Activated naive CD4-positive, alpha-beta T cell treated with anti-CD3 and anti-CD28 coated beads for 36 hours (primary cell): ENCODE data around the gene DSCAM. TPM values are rescaled to one million over a fixed set of nuclear protein-coding genes. Genes with fewer than 3 reads are reported as not detected.

ENCODE experiments used
- CTCF ChIA-PET: fragments of 350-600 bp; sonication (Branson Sonifier 250); formaldehyde crosslinking; loops from one replicate; lab custom pipeline; 2021; ENCODE audit warnings: antibody characterized with exemption; lab: Charles Lee
- DNase-seq: peaks from one replicate; pipeline ENCODE4 v3.0.0-alpha.2; 2020
- H3K27ac Mint-ChIP-seq: one replicate; pipeline ENCODE4 v1.8.0; 2021; ENCODE audit warnings: mild to moderate bottlenecking, mixed read lengths
- H3K27me3 Mint-ChIP-seq: one replicate; pipeline ENCODE4 v1.8.0; 2021; ENCODE audit warnings: low read depth, mixed read lengths
- H3K36me3 Mint-ChIP-seq: one replicate; pipeline ENCODE4 v1.8.0; 2021; ENCODE audit warnings: low read depth, mixed read lengths
- H3K4me1 Mint-ChIP-seq: one replicate; pipeline ENCODE4 v1.8.0; 2021; ENCODE audit warnings: low read depth, mixed read lengths
- H3K4me3 Mint-ChIP-seq: one replicate; pipeline ENCODE4 v1.8.0; 2021; ENCODE audit warnings: mild to moderate bottlenecking, moderate library complexity, mixed read lengths
- H3K9me3 Mint-ChIP-seq: one replicate; pipeline ENCODE4 v1.8.0; 2021; ENCODE audit warnings: mixed read lengths
- intact Hi-C: fragments of 100-400 bp; cut with micrococcal nuclease; formaldehyde crosslinking; loops from one replicate; pipeline ENCODE4 v1.15.1; 2023
- total RNA-seq, 2 experiments: library from RNA; stranded (reverse); gene quantifications; one replicate each; pipeline ENCODE4 v1.2.3, GENCODE V29; 2021

DSCAM gene
- total RNA-seq, 2 experiments from 2014 or later: not detected

DNA sequence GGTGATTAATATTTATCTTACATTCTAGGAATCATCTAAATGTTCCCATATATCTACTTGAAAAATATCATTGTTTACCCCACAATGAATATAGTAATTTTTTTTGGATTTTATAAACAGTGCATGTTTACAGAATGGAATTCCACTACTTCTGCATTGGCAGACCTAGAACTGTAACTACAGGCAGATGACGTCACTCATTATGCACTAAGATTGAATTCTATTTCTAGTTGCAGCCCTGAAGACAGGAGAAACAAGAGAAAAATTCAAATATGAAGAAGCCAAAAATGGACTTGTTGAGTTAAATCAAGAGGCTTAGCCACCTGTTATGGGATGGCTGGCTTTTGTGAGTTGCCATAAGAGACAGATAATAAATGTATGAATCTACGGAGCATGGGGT is 615.0 kb downstream of the DSCAM start:
- Mint-ChIP-seq H3K27ac (no peak overlapping the region), H3K27me3 (peaks cover 3% of the 10 kb centered on the region), H3K4me1 (no peaks in the 10 kb centered on the region), H3K9me3 (no peaks in the 10 kb centered on the region), H3K36me3 (no peaks in the 10 kb centered on the region), H3K4me3 (no peak overlapping the region)
- CTCF ChIA-PET: no interaction called here
- DNase-seq: no peak
- intact Hi-C loops: no loop called here

DNA sequence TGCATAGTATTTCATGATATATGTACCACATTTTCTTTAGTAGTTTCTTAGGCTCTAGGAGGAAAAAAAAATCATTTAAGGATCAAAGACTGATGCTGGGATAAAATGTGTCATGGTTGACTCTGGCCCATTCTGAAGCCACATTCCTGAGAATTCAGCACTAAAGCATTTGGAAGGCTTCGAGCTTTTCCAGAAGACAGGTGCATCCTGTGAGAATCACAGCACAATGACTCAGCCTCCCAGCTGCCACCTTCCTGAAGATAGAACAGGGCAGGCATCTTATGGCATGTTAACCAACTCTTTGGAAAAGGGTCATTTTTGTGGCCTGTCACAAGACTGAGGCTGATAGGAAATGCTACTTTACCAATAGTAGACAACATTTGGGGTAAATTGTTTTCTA is 619.9 kb downstream of the DSCAM start:
- Mint-ChIP-seq H3K27ac (no peak overlapping the region), H3K27me3 (no peaks in the 10 kb centered on the region), H3K36me3 (no peaks in the 10 kb centered on the region), H3K4me1 (no peaks in the 10 kb centered on the region), H3K9me3 (peaks cover 1% of the 10 kb centered on the region), H3K4me3 (no peak overlapping the region)
- DNase-seq: no peak
- intact Hi-C loops: no loop called here
- CTCF ChIA-PET: no interaction called here

DNA sequence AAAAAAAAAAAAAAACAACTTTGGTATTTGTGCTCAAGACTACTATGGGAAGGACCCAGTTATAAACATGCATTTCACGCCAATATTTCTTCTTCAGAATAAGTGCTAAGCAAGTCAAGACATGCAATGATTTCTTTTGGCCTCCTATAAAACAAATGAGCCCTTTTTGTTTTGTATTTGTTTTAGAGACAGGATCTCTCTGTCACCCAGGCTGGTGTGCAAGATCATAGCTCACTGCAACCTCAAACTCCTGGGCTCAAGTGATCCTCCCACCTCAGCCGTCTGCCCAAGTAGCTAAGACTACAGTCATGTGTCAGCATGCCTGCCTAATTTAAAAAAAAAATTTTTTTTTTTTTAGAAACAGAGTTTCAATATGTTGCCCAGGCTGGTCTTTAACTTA is 631.0 kb downstream of the DSCAM start:
- Mint-ChIP-seq H3K4me1 (no peaks in the 10 kb centered on the region), H3K9me3 (no peaks in the 10 kb centered on the region), H3K4me3 (no peak overlapping the region), H3K36me3 (no peaks in the 10 kb centered on the region), H3K27me3 (no peaks in the 10 kb centered on the region), H3K27ac (no peak overlapping the region)
- intact Hi-C loops: no loop called here
- no peak for DNase-seq
- CTCF ChIA-PET: no interaction called here

DNA sequence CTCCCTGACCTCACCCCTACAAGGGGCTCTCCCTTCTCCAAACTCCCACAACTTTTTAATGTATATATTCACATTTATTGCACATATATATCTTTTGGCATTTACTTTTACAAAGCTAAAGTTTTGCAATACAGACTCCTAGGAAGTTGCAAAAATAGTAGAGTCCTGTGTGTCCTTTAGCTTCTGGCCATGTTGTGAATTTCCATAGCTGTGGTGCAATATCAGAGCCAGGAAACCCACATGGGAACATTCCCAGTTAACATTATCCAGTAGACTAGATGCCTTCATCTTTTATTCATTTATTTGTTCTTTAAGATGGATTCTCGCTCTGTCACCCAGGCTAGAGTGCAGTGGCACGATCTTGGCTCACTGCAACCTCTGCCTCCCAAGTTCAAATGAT is 636.7 kb downstream of the DSCAM start:
- Mint-ChIP-seq H3K4me1 (no peaks in the 10 kb centered on the region), H3K4me3 (no peak overlapping the region), H3K36me3 (no peaks in the 10 kb centered on the region), H3K27ac (no peak overlapping the region), H3K9me3 (peaks cover 2% of the 10 kb centered on the region), H3K27me3 (no peaks in the 10 kb centered on the region)
- intact Hi-C loops: no loop called here
- CTCF ChIA-PET: no interaction called here
- no peak for DNase-seq

DNA sequence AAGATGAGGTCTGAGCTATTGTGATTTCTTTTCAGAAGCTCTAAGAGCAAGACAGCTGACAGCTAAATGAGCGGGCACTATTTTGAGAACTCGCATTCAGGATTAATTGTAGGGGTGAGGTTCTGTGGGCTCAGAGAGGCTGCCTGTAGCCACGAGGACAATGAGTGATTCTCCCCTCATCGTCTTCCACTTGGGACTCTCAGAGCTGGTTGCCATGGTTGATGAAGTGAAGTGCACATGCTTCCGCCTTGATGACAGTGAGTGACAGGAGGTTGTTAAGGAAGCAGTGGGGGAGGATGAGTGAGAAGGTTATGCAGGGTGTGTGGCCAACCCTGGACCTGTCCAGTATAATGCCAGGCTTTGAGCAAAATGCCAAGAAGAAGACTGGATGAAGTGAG is 638.0 kb downstream of the DSCAM start:
- peaks cover 2% of the 10 kb centered on the region for H3K9me3 Mint-ChIP-seq
- DNase-seq: no peak
- intact Hi-C loops: no loop called here
- H3K27ac Mint-ChIP-seq: no peak overlapping the region
- H3K4me3 Mint-ChIP-seq: no peak overlapping the region
- H3K36me3 Mint-ChIP-seq: no peaks in the 10 kb centered on the region
- CTCF ChIA-PET: no interaction called here
- H3K27me3 Mint-ChIP-seq: peaks cover 2% of the 10 kb centered on the region
- no peaks in the 10 kb centered on the region for H3K4me1 Mint-ChIP-seq

DNA sequence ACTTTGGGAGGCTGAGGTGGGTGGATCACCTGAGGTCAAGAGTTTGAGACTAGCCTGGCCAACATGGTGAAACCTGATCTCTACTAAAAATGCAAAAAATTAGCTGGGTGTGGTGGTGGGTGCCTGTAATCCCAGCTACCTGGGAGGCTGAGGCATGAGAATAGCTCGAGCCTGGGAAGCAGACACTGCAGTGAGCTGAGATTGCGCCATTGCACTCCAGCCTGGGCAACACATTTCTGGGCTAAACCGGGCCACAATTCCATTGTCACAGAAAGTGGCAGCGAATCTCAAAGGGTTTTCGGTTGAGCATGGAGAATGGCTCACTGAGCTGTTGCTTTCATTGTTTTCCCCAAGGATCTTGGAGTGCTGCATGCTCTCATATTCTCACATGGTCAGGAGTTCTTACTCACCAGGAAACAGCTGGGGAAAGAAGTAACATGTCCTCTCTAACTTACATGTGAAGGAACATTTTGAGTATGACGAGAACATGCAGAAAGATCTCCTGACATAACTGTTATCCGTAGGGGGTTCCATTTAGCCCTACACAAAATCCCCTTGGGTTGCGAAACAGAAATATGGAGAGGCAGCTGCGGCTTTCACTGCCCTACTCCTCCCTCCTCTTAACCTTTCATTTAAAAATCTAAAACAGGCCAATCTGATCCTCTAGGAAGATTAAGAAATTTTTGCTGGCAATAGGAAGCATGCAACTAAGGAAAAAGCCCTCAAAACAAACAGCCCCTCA is 638.6 kb downstream of the DSCAM start:
- no peak for DNase-seq
- H3K4me3 Mint-ChIP-seq: no peak overlapping the region
- intact Hi-C loops: no loop called here
- CTCF ChIA-PET: no interaction called here
- H3K27ac Mint-ChIP-seq: no peak overlapping the region
- H3K36me3 Mint-ChIP-seq: no peaks in the 10 kb centered on the region
- peaks cover 2% of the 10 kb centered on the region for H3K9me3 Mint-ChIP-seq
- H3K4me1 Mint-ChIP-seq: no peaks in the 10 kb centered on the region
- peaks cover 2% of the 10 kb centered on the region for H3K27me3 Mint-ChIP-seq

DNA sequence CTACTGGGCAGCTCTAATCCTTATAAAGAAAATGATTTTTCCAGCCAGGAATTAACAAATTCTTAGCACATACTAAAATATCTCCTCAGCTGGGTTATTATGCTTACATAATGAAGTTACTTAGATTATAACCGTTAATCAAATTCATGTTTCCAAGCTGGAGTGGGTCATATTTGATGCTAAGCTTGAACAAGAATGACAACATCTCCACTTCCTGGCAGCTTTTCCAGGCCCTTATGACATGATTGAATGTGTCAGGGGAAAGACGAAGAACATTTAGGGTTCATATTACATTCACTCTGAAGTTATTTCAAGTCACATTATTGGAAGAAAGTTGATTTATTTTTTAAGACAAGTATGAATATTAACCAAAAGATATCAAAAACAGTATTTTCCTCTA is 646.0 kb downstream of the DSCAM start:
- CTCF ChIA-PET: no interaction called here
- intact Hi-C loops: no loop called here
- H3K27me3 Mint-ChIP-seq: peaks cover 2% of the 10 kb centered on the region
- no peak overlapping the region for H3K4me3 Mint-ChIP-seq
- no peak for DNase-seq
- no peaks in the 10 kb centered on the region for H3K4me1 Mint-ChIP-seq
- no peaks in the 10 kb centered on the region for H3K9me3 Mint-ChIP-seq
- no peak overlapping the region for H3K27ac Mint-ChIP-seq
- no peaks in the 10 kb centered on the region for H3K36me3 Mint-ChIP-seq

DNA sequence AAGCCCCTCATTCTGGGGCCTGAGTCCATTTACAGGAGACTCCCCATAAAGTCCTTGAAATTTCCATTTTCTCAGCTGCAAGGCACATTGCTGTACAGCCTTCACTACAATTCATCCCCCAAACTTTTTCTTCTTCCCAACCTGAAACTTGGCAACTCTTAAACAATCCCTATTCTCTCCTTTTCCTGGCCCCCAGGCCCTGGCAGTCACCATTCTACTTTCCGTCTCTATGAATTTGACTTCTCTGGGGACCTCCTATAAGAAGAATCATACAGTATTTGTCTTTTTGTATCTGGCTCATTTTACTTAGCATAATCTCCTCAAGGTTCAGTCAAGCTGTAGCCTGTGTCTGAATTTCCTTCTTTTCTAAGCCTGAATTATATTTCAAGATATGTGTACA is 646.8 kb downstream of the DSCAM start:
- intact Hi-C loops: no loop called here
- CTCF ChIA-PET: no interaction called here
- Mint-ChIP-seq H3K36me3 (no peaks in the 10 kb centered on the region), H3K4me3 (no peak overlapping the region), H3K27ac (no peak overlapping the region), H3K27me3 (peaks cover 2% of the 10 kb centered on the region), H3K9me3 (no peaks in the 10 kb centered on the region), H3K4me1 (no peaks in the 10 kb centered on the region)
- no peak for DNase-seq

DNA sequence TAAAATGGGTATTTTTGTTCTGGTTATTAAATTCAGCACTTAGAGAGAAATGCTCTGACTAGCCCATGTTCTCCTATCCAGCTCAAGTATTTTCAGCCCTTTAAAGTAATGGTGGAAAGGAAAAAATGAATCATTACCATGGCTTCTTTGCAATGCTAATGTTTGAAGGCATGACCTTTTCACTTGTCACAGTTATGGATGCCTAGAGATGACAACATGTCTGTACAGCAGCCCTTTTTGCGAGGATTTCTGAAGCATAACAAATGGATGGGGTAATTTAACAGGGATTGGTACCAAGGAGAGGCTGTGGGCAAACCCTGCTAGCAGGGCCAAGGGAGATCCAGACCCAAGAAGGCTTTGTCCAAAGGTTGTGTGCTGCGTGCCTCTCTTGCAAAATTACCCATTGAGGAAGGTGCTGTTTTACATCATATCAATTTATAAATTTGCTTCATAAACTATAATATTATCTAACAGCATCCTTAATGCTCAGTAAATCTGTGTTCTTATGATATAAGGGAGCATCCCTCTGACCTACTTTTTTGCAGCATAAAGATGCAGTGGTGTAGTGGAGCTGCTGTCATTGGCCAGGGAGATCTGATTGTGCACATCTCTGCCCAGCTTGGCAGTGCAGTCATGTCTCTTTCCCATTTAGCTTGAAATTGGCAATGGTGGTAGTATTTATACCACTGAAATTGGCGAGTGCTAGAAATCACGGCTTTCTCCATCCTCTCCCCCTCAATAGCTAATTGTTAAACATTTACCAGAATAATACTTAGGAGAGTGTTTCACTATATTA is 652.6 kb downstream of the DSCAM start:
- no peaks in the 10 kb centered on the region for H3K36me3 Mint-ChIP-seq
- H3K9me3 Mint-ChIP-seq: peaks cover 2% of the 10 kb centered on the region
- H3K4me3 Mint-ChIP-seq: no peak overlapping the region
- DNase-seq: no peak
- CTCF ChIA-PET: no interaction called here
- no peak overlapping the region for H3K27ac Mint-ChIP-seq
- intact Hi-C loops: no loop called here
- H3K27me3 Mint-ChIP-seq: no peaks in the 10 kb centered on the region
- H3K4me1 Mint-ChIP-seq: no peaks in the 10 kb centered on the region

DNA sequence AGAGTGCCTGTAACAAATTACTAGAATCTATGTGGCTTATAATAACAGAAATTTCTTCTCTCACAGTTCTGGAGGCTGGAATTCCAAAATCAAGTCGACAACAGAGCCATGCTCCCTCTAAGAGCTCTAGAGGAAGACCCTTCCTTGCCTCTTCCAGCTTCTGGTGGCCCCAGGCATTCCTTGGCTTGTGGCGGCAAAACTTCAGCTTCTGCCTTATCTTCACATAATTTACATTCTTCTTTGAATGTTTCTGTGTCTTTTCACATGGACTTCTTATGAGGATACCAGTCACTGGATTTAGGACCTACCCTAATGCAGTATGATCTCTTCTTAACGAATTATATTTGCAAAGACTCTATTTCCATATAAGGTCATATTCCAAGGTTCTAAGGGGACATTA is 655.3 kb downstream of the DSCAM start:
- no peak overlapping the region for H3K27ac Mint-ChIP-seq
- peaks cover 2% of the 10 kb centered on the region for H3K9me3 Mint-ChIP-seq
- intact Hi-C loops: no loop called here
- no peaks in the 10 kb centered on the region for H3K27me3 Mint-ChIP-seq
- no peak overlapping the region for H3K4me3 Mint-ChIP-seq
- CTCF ChIA-PET: no interaction called here
- no peaks in the 10 kb centered on the region for H3K36me3 Mint-ChIP-seq
- no peak for DNase-seq
- no peaks in the 10 kb centered on the region for H3K4me1 Mint-ChIP-seq

DNA sequence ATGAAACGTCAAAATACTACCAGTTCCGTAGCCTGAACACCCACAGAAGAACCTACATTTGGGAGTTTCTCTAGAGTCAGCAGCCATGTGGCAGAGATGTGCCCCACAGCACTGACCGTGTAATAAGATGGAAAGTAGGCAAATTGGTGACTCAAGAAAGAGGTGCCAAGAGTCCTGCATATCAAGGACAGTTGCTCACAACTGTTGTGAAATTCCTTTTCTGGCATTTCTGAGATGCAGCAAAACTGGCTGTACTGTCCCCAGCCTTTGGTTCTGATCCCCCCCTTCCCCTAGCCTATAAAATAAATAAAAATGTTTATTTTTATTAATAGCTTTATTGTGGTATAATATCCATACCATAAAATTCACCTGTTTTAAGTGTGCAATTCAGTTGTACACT is 655.8 kb downstream of the DSCAM start:
- Mint-ChIP-seq H3K4me1 (no peaks in the 10 kb centered on the region), H3K36me3 (no peaks in the 10 kb centered on the region), H3K27me3 (no peaks in the 10 kb centered on the region), H3K27ac (no peak overlapping the region), H3K9me3 (peaks cover 2% of the 10 kb centered on the region), H3K4me3 (no peak overlapping the region)
- intact Hi-C loops: no loop called here
- DNase-seq: no peak
- CTCF ChIA-PET: no interaction called here

DNA sequence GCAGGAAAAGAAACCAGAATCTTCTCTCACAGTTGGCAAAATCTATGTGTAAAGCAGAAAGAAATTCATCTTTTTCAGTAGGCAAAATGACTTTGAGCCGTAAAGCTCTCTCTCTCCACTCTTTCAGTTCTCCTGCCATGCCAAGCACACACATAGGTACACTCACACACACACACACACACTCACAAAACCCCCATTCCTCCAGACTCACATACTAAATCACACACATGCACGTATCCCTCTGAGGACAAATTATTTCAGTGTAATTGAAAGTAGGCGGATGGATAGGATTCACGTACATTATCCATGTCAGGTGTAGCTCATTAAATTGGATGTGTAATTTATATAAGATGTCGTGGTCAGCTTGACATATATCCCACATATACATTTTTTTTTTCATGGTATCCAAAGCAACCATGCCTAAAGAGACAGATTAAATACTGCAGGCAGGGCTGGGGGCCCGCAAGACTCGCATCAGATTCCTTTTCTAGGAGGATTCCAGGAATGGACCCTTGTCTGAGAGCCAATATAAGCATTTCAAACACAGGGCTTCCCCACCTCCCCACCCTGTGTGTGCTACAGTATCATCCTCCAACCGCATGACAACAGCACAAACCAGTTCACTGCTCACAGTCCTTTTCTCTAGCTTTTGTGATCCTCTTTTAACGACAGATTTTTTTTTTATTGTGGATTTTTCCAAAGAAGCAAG is 658.9 kb downstream of the DSCAM start:
- DNase-seq: no peak
- intact Hi-C loops: no loop called here
- Mint-ChIP-seq H3K4me1 (no peaks in the 10 kb centered on the region), H3K4me3 (no peak overlapping the region), H3K27ac (no peak overlapping the region), H3K27me3 (no peaks in the 10 kb centered on the region), H3K36me3 (no peaks in the 10 kb centered on the region), H3K9me3 (peaks cover 2% of the 10 kb centered on the region)
- CTCF ChIA-PET: no interaction called here
